Upper lobe of right lung (tissue), 1 donor: Measurements from ENCODE around the gene CEACAM19. TPM values are rescaled to one million over a fixed set of nuclear protein-coding genes. Genes with fewer than 3 reads are reported as not detected.
A peak's percentile ranks its signal among the peaks of the same experiment; 100 is the strongest.

ENCODE experiments used
- ATAC-seq: fragments of 200-7000 bp; cut with Tn5 transposase; one replicate; pipeline ENCODE4 v1.9.1; 2020; ENCODE audit warnings: mild to moderate bottlenecking, moderate library complexity
- DNase-seq: peaks from one replicate; pipeline ENCODE4 v3.0.0-alpha.2; 2020
- H3K27ac ChIP-seq: fragments of 200-600 bp; one replicate; pipeline ENCODE4 v1.8.0; 2022
- H3K27me3 ChIP-seq: fragments of 200-600 bp; one replicate; pipeline ENCODE4 v1.8.0; 2022; ENCODE audit warnings: mild to moderate bottlenecking
- H3K36me3 ChIP-seq: fragments of 200-600 bp; one replicate; pipeline ENCODE4 v1.8.0; 2022
- H3K4me1 ChIP-seq: fragments of 200-600 bp; one replicate; pipeline ENCODE4 v1.8.0; 2022
- H3K4me3 ChIP-seq: fragments of 200-600 bp; one replicate; pipeline ENCODE4 v1.8.0; 2022; ENCODE audit warnings: mild to moderate bottlenecking
- H3K9me3 ChIP-seq: fragments of 200-600 bp; one replicate; pipeline ENCODE4 v1.8.0; 2022
- intact Hi-C: fragments of 100-400 bp; cut with DNase I; formaldehyde crosslinking; loops from one replicate; pipeline ENCODE4 v1.11.0; 2022
- total RNA-seq: library from RNA; stranded (reverse); fragmentation: NEBNext Ultra II Directional; extraction: Animal tissue kit (Norgen Biotek cat#: 25700); gene quantifications from one replicate; pipeline ENCODE4 v1.2.1, GENCODE V29; 2021
- TF ChIP-seq, protein P1 (sequence below): fragments of 200-600 bp; IDR thresholded peaks from one replicate; pipeline ENCODE4 v1.8.0; 2022; ENCODE audit warnings: antibody characterized with exemption
- donor health status: DM: no; HTN: yes; CAD: no; lungs with severe emphysema.

The CEACAM19 gene
- total RNA-seq, 1 donor from 2014 or later = 7.6 TPM

DNA sequence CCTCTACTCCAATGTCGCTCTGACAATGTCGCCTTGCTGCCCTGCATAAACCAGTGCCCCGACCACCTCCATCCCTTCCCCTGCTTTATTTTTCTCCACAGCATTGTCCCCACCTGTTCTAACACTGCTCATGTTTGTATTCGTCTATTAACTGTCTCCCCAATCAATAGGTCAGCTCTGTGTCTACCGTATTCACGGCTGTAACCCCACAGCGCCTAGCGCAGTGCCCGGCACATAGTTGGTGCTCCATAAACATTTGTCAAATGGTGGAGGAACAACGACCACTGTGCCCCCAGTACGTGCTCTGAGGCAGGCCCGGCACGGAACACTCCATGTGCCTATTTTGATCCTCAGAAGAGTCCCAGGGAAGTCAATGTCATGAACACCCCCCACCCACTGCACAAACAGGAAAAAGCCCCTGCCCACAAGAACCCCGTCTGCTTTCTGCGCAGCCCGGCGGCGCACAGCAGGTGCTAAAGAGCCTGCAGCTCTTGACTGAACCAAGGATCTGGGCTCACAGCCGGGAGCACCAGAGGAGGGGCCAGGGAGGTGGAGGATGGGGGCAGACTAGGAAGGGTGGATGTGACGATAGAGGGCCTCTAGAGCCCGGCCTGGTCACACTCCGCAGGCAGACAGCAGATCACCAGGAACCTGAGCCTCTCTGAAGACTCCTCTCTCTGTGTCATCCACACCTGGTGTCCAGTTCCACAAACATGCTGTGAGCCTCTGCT, 25.8 kb downstream of the CEACAM19 start:
- DNase-seq (peak; percentile 76), ATAC-seq (peak; percentile 64)
- Histone ChIP-seq H3K36me3 (no peaks in the 10 kb centered on the region), H3K4me1 (peaks cover 16% of the 10 kb centered on the region), H3K4me3 (no peak overlapping the region), H3K27me3 (no peaks in the 10 kb centered on the region), H3K27ac (peak overlapping the region; percentile 25), H3K9me3 (no peaks in the 10 kb centered on the region)
- intact Hi-C loops = no loop called here
- TF ChIP-seq, protein P1, sequence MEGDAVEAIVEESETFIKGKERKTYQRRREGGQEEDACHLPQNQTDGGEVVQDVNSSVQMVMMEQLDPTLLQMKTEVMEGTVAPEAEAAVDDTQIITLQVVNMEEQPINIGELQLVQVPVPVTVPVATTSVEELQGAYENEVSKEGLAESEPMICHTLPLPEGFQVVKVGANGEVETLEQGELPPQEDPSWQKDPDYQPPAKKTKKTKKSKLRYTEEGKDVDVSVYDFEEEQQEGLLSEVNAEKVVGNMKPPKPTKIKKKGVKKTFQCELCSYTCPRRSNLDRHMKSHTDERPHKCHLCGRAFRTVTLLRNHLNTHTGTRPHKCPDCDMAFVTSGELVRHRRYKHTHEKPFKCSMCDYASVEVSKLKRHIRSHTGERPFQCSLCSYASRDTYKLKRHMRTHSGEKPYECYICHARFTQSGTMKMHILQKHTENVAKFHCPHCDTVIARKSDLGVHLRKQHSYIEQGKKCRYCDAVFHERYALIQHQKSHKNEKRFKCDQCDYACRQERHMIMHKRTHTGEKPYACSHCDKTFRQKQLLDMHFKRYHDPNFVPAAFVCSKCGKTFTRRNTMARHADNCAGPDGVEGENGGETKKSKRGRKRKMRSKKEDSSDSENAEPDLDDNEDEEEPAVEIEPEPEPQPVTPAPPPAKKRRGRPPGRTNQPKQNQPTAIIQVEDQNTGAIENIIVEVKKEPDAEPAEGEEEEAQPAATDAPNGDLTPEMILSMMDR = no peak

DNA sequence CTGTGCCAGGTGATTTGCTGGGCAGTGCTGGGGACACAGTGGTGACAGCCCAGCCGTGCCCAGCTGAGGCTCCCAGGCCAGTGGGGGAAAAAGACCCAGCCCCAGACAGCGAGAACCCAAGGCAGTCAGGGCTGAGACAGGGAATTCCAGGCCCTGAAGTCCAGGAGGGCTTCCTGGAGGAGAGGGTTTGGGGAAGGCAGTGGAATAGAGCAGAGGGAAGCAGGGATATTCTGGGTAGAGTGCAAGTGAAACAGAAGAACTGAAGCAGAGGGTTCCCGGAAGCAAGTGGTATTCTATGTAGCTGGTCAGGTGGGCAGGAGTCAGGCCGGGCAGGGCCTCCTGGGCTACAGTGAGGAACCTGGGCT, 26.4 kb downstream of the CEACAM19 start:
- Histone ChIP-seq H3K36me3 (no peaks in the 10 kb centered on the region), H3K4me1 (peaks cover 11% of the 10 kb centered on the region), H3K9me3 (no peaks in the 10 kb centered on the region), H3K27me3 (no peaks in the 10 kb centered on the region), H3K27ac (peak overlapping the region; percentile 25), H3K4me3 (no peak overlapping the region)
- intact Hi-C loops = no loop called here
- TF ChIP-seq, protein P1 = no peak
- ATAC-seq (no peak), DNase-seq (no peak)

DNA sequence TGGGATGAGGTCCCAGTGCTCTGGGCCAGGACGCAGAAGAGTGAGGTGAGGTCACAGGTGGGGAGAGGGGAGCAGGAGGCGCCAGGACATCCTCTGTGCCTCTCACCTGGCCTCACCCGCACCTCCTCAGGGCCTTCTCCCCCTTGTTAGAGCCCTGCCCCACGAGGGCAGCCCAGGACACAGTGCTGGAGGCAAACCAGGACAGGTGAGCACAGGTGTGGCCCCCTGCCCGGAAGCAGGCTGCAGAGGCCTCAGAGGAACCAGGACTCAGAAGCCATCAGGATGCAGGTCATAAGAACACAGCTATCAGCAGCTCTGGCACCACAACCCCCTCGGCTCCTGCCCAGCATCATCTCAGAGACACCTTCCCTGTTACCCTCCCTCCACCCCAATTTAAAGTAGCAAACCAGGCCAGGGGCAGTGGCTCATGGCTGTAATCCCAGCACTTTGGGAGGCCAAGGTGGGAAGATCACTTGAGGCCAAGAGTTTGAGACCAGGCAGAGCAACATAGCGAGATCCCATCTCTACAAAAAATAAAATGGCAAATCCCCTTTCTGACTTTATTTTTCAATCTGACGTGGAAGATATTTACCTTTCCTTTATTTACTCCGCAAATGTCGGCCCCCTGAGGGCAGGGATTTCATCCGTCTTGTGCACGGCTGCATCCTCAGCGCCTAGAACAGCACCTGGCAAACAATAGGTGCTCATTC, 27.4 kb downstream of the CEACAM19 start, which contains the start of gene CEACAM16:
CEACAM16 (plus strand) TSS at position 660 of the 710 bp plus-strand sequence. CDS start 2,306 bp downstream, outside the sequence.
- no peaks in the 10 kb centered on the region for H3K9me3 ChIP-seq
- H3K4me1 ChIP-seq = peaks cover 7% of the 10 kb centered on the region
- intact Hi-C loops = no loop called here
- no peak within 1 kb of the TSS for H3K4me3 ChIP-seq
- H3K36me3 ChIP-seq = no peaks in the 10 kb centered on the region
- TF ChIP-seq, protein P1 = no peak
- no peaks in the 10 kb centered on the region for H3K27me3 ChIP-seq
- no peak within 1 kb of the TSS for H3K27ac ChIP-seq
- DNase-seq = no peak
- ATAC-seq = no peak

DNA sequence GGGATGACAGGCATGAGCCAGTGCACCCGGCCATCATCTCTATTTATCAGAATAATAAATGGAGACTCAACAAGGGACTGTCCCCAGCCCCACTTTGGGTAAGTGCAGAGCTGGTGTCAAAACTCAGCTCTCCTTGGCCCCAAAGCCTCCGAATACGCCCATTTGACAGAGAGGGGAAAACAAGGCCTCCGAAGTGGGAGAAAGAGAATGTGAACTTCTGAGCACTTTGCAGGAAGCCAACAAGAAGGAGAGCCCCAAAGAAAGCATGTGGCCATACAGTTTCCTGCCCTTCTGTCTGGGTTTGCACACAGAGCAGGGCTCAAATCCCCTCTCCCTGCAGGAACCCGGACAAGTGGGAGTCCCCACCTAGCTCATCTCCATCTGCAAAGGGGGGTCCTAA, 29.3 kb downstream of the CEACAM19 start:
- Histone ChIP-seq H3K4me1 (no peaks in the 10 kb centered on the region), H3K36me3 (no peaks in the 10 kb centered on the region), H3K9me3 (no peaks in the 10 kb centered on the region), H3K27ac (no peak overlapping the region), H3K4me3 (no peak overlapping the region), H3K27me3 (no peaks in the 10 kb centered on the region)
- no peak for DNase-seq
- ATAC-seq = no peak
- intact Hi-C loops = no loop called here
- TF ChIP-seq, protein P1 = no peak

DNA sequence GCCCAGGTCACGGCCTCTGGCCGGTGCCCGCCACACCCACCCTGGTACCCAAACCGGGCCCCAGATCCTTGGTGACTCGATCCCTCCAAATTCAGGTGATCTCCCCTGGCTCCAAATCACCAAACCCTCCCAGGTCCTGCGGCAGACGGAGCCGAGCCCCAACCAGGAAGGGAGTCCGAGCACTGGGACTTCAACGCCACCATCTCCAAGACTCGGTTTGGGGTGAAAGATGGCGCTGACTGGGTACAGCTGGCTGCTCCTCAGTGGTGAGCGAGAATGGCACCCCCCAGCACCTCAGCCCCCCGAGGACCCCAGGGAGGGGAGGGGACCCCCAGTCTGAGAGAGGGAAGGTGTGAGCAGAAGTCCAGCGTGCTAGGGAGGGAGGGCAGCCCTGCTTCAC, 29.9 kb downstream of the CEACAM19 start:
- Histone ChIP-seq H3K27ac (no peak overlapping the region), H3K27me3 (no peaks in the 10 kb centered on the region), H3K36me3 (no peaks in the 10 kb centered on the region), H3K4me3 (no peak overlapping the region), H3K4me1 (no peaks in the 10 kb centered on the region), H3K9me3 (no peaks in the 10 kb centered on the region)
- TF ChIP-seq, protein P1 = no peak
- DNase-seq (no peak), ATAC-seq (no peak)
- intact Hi-C loops = no loop called here
